ENCODE results near the gene TXNDC9.
"Not testable (repeated sequence)": the region's sequence is repeated elsewhere in the genome, so short reads cannot be mapped to it uniquely, and the experiment has no call there.

The TXNDC9 gene

DNA sequence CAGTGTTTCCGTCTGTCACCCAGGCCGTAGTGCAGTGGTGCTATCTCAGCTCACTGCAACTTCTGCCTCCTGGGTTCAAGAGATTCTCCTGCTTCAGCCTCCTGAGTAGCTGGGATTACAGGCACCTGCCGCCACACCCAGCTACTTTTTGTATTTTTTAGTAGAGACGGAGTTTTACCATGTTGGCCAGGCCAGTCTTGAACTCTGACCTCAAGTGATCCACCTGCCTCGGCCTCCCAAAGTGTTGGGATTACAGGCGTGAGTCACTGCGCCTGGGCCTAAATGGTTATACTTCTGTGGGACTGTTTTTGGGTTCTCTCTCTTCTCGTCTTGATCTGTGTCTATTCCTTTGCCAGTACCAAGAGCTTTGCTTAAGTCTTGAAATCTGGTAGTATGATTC lies 18.7 kb upstream of the TXNDC9 start:
- H3K4me3 ChIP-seq (ENCODE audit: low read depth in 1 of 5, low read length in 5 of 5); H3K36me3 ChIP-seq (ENCODE audit: control insufficient read depth in 5 of 5, insufficient read depth in 5 of 5, low read length in 5 of 5); H3K27me3 ChIP-seq (ENCODE audit: control insufficient read depth in 5 of 5, insufficient read depth in 4 of 5, low read length in 5 of 5); H3K9me3 ChIP-seq (ENCODE audit: control insufficient read depth in 5 of 5, low read length in 5 of 5); H3K4me1 ChIP-seq (ENCODE audit: control insufficient read depth in 5 of 5, insufficient read depth in 5 of 5, low read length in 5 of 5); H3K9ac ChIP-seq (ENCODE audit: low read length in 5 of 5); H3K27ac ChIP-seq (ENCODE audit: low read depth, low read length): not testable (repeated sequence)

DNA sequence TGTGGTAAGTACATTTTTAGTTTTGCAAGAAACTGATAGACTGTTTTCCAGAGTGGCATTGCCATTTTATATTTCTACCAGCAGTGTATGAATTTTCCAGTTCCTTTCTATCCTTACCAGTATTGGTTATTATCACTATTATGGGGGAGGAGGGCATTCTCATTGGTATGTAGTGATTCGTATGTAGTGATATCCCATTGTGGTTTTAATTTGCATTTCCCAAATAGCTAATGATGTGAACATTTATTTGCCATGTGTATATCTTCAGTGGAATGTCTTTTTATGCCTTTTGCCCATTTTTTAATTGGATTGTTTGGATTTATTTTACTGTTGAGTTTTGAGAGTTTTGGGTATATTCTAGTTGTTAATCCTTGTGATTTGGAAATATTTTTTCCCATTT lies 17.9 kb upstream of the TXNDC9 start:
- H3K9ac ChIP-seq (ENCODE audit: low read length in 5 of 5) = no peak overlapping the region
- H3K27ac ChIP-seq (ENCODE audit: low read depth, low read length) = no peak overlapping the region
- no peaks in the 10 kb centered on the region for H3K4me1 ChIP-seq (ENCODE audit: control insufficient read depth in 5 of 5, insufficient read depth in 5 of 5, low read length in 5 of 5)
- H3K27me3 ChIP-seq (ENCODE audit: control insufficient read depth in 5 of 5, insufficient read depth in 4 of 5, low read length in 5 of 5) = no peaks in the 10 kb centered on the region
- H3K4me3 ChIP-seq (ENCODE audit: low read depth in 1 of 5, low read length in 5 of 5) = no peak overlapping the region
- no peaks in the 10 kb centered on the region for H3K36me3 ChIP-seq (ENCODE audit: control insufficient read depth in 5 of 5, insufficient read depth in 5 of 5, low read length in 5 of 5)
- H3K9me3 ChIP-seq (ENCODE audit: control insufficient read depth in 5 of 5, low read length in 5 of 5) = no peaks in the 10 kb centered on the region

DNA sequence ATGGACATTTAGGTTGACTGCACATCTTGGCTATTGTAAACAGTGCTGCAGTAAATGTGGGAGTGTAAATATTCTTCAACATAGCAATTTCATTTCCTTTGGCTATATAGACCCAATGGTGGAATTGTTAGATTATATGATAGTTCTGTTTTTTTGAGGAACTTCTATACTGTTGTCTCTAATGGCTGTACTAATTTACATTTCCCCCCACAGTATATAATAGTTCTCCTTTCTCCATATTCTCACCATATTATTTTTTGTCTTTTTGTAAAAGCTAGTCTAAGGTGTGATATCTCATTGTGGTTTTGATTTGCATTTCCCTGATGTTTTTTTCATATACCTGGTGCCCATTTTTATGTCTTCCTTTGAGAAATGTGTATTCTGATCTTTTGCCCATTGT lies 14.1 kb upstream of the TXNDC9 start:
- Histone ChIP-seq H3K36me3 (ENCODE audit: control insufficient read depth in 5 of 5, insufficient read depth in 5 of 5, low read length in 5 of 5) (no peaks in the 10 kb centered on the region), H3K4me1 (ENCODE audit: control insufficient read depth in 5 of 5, insufficient read depth in 5 of 5, low read length in 5 of 5) (peaks cover 0 to 3% (median 0%) of the 10 kb centered on the region in 5 donors), H3K9ac (ENCODE audit: low read length in 5 of 5) (no peak overlapping the region), H3K27me3 (ENCODE audit: control insufficient read depth in 5 of 5, insufficient read depth in 4 of 5, low read length in 5 of 5) (no peaks in the 10 kb centered on the region), H3K4me3 (ENCODE audit: low read depth in 1 of 5, low read length in 5 of 5) (no peak overlapping the region), H3K27ac (ENCODE audit: low read depth, low read length) (no peak overlapping the region), H3K9me3 (ENCODE audit: control insufficient read depth in 5 of 5, low read length in 5 of 5) (no peaks in the 10 kb centered on the region)

DNA sequence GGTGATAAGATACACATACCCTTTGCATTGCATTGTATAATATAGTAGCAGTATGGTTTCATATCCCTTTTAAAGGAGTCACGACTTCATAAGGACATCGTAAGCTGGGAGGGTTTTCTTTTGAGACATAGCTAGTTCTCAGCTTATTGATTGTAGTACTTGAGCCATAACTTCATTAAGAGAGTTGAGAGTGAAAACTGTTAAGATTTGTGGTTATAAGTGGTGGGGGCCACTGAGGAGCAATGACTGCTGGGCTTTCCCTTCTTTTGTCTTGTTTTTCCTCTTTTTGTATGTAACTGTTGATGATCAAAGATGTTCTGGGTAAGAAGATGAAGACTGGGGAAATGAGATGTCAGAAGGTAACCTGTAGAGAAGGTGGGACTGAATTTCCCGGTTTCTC lies 12.0 kb upstream of the TXNDC9 start:
- Histone ChIP-seq H3K4me1 (ENCODE audit: control insufficient read depth in 5 of 5, insufficient read depth in 5 of 5, low read length in 5 of 5) (peaks cover 0 to 3% (median 0%) of the 10 kb centered on the region in 5 donors), H3K4me3 (ENCODE audit: low read depth in 1 of 5, low read length in 5 of 5) (no peak overlapping the region), H3K27ac (ENCODE audit: low read depth, low read length) (no peak overlapping the region), H3K27me3 (ENCODE audit: control insufficient read depth in 5 of 5, insufficient read depth in 4 of 5, low read length in 5 of 5) (no peaks in the 10 kb centered on the region), H3K36me3 (ENCODE audit: control insufficient read depth in 5 of 5, insufficient read depth in 5 of 5, low read length in 5 of 5) (no peaks in the 10 kb centered on the region), H3K9me3 (ENCODE audit: control insufficient read depth in 5 of 5, low read length in 5 of 5) (no peaks in the 10 kb centered on the region), H3K9ac (ENCODE audit: low read length in 5 of 5) (no peak overlapping the region)

GRCh38 chr2:99346218-99346617 lies 10.1 kb upstream of the TXNDC9 start:
- Histone ChIP-seq H3K4me3 (ENCODE audit: low read depth in 1 of 5, low read length in 5 of 5) (no peak overlapping the region), H3K9me3 (ENCODE audit: control insufficient read depth in 5 of 5, low read length in 5 of 5) (no peaks in the 10 kb centered on the region), H3K9ac (ENCODE audit: low read length in 5 of 5) (no peak overlapping the region), H3K4me1 (ENCODE audit: control insufficient read depth in 5 of 5, insufficient read depth in 5 of 5, low read length in 5 of 5) (peaks cover 0 to 3% (median 0%) of the 10 kb centered on the region in 5 donors), H3K27ac (ENCODE audit: low read depth, low read length) (no peak overlapping the region), H3K27me3 (ENCODE audit: control insufficient read depth in 5 of 5, insufficient read depth in 4 of 5, low read length in 5 of 5) (no peaks in the 10 kb centered on the region), H3K36me3 (ENCODE audit: control insufficient read depth in 5 of 5, insufficient read depth in 5 of 5, low read length in 5 of 5) (no peaks in the 10 kb centered on the region)

- H3K27ac ChIP-seq (ENCODE audit: low read depth, low read length); H3K36me3 ChIP-seq (ENCODE audit: control insufficient read depth in 5 of 5, insufficient read depth in 5 of 5, low read length in 5 of 5); H3K4me1 ChIP-seq (ENCODE audit: control insufficient read depth in 5 of 5, insufficient read depth in 5 of 5, low read length in 5 of 5); H3K9me3 ChIP-seq (ENCODE audit: control insufficient read depth in 5 of 5, low read length in 5 of 5); H3K9ac ChIP-seq (ENCODE audit: low read length in 5 of 5); H3K4me3 ChIP-seq (ENCODE audit: low read depth in 1 of 5, low read length in 5 of 5); H3K27me3 ChIP-seq (ENCODE audit: control insufficient read depth in 5 of 5, insufficient read depth in 4 of 5, low read length in 5 of 5): not testable (repeated sequence)
Measured at GRCh38 chr2:99345446-99345845, 9.3 kb upstream of the TXNDC9 start.

DNA sequence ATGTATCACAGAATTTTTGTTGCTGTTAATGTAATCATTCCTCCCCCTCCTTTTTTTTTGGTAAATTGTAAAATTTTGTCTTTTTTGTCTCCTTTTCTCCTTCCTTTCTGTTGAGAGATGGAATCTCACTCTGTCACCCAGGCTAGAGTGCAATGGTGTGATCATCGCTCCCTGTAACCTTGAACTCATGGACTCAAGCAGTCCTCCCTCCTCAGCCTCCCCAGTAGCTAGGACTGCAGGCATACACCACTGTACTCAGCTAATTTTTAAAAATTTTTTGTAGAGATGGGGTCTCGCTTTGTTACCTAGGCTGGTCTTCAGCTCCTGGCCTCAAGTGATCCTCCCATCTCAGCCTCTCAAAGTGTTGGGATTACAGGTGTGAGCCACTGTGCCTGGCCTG lies 6.4 kb upstream of the TXNDC9 start:
- peaks cover 6 to 14% (median 11%) of the 10 kb centered on the region in 5 donors for H3K4me1 ChIP-seq (ENCODE audit: control insufficient read depth in 5 of 5, insufficient read depth in 5 of 5, low read length in 5 of 5)
- H3K27ac ChIP-seq (ENCODE audit: low read depth, low read length) = no peak overlapping the region
- no peaks in the 10 kb centered on the region for H3K36me3 ChIP-seq (ENCODE audit: control insufficient read depth in 5 of 5, insufficient read depth in 5 of 5, low read length in 5 of 5)
- no peaks in the 10 kb centered on the region for H3K27me3 ChIP-seq (ENCODE audit: control insufficient read depth in 5 of 5, insufficient read depth in 4 of 5, low read length in 5 of 5)
- no peak overlapping the region for H3K9ac ChIP-seq (ENCODE audit: low read length in 5 of 5)
- H3K4me3 ChIP-seq (ENCODE audit: low read depth in 1 of 5, low read length in 5 of 5) = no peak overlapping the region
- H3K9me3 ChIP-seq (ENCODE audit: control insufficient read depth in 5 of 5, low read length in 5 of 5) = no peaks in the 10 kb centered on the region

DNA sequence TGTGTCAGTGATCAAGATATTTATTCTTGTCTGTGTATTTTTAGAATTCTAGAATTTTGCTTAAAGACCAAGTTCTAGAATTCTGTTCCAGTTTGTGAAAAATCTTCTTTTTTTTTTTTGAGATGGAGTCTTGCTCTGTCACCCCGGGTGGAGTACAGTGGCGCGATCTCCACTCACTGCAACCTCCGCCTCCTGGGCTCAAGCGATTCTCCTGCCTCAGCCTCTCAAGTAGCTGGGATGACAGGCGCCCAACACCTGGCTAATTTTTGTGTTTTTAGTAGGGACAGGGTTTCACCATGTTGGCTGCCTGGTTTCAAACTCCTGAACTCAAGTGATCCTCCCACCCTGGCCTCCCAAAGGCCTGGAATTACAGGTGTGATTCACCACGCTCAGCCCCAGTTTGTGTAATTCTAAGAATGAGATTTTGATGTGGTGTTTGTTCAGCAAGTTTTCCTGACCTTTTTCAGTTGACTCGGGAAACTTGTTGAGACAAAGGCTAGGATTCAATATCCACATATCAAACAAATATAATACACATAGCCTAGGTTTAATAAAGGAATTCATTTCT lies 4.6 kb upstream of the TXNDC9 start:
- no peak overlapping the region for H3K4me3 ChIP-seq (ENCODE audit: low read depth in 1 of 5, low read length in 5 of 5)
- H3K27me3 ChIP-seq (ENCODE audit: control insufficient read depth in 5 of 5, insufficient read depth in 4 of 5, low read length in 5 of 5) = no peaks in the 10 kb centered on the region
- H3K9me3 ChIP-seq (ENCODE audit: control insufficient read depth in 5 of 5, low read length in 5 of 5) = no peaks in the 10 kb centered on the region
- peaks cover 11 to 18% (median 17%) of the 10 kb centered on the region in 5 donors for H3K4me1 ChIP-seq (ENCODE audit: control insufficient read depth in 5 of 5, insufficient read depth in 5 of 5, low read length in 5 of 5)
- no peak overlapping the region for H3K27ac ChIP-seq (ENCODE audit: low read depth, low read length)
- H3K36me3 ChIP-seq (ENCODE audit: control insufficient read depth in 5 of 5, insufficient read depth in 5 of 5, low read length in 5 of 5) = no peaks in the 10 kb centered on the region
- H3K9ac ChIP-seq (ENCODE audit: low read length in 5 of 5) = no peak overlapping the region

GRCh38 chr2:99338029-99338585 lies 2.0 kb upstream of the TXNDC9 start:
- peak overlapping the region; percentile 84 to 97 (median 96) for H3K9ac ChIP-seq (ENCODE audit: low read length in 5 of 5)
- peak overlapping the region; percentile 99 for H3K27ac ChIP-seq (ENCODE audit: low read depth, low read length)
- peaks cover 0 to 1% (median 0%) of the 10 kb centered on the region in 5 donors for H3K36me3 ChIP-seq (ENCODE audit: control insufficient read depth in 5 of 5, insufficient read depth in 5 of 5, low read length in 5 of 5)
- H3K4me3 ChIP-seq (ENCODE audit: low read depth in 1 of 5, low read length in 5 of 5) = peak overlapping the region; percentile 86 to 100 (median 99)
- no peaks in the 10 kb centered on the region for H3K27me3 ChIP-seq (ENCODE audit: control insufficient read depth in 5 of 5, insufficient read depth in 4 of 5, low read length in 5 of 5)
- H3K9me3 ChIP-seq (ENCODE audit: control insufficient read depth in 5 of 5, low read length in 5 of 5) = no peaks in the 10 kb centered on the region
- H3K4me1 ChIP-seq (ENCODE audit: control insufficient read depth in 5 of 5, insufficient read depth in 5 of 5, low read length in 5 of 5) = peaks cover 13 to 32% (median 28%) of the 10 kb centered on the region in 5 donors

DNA sequence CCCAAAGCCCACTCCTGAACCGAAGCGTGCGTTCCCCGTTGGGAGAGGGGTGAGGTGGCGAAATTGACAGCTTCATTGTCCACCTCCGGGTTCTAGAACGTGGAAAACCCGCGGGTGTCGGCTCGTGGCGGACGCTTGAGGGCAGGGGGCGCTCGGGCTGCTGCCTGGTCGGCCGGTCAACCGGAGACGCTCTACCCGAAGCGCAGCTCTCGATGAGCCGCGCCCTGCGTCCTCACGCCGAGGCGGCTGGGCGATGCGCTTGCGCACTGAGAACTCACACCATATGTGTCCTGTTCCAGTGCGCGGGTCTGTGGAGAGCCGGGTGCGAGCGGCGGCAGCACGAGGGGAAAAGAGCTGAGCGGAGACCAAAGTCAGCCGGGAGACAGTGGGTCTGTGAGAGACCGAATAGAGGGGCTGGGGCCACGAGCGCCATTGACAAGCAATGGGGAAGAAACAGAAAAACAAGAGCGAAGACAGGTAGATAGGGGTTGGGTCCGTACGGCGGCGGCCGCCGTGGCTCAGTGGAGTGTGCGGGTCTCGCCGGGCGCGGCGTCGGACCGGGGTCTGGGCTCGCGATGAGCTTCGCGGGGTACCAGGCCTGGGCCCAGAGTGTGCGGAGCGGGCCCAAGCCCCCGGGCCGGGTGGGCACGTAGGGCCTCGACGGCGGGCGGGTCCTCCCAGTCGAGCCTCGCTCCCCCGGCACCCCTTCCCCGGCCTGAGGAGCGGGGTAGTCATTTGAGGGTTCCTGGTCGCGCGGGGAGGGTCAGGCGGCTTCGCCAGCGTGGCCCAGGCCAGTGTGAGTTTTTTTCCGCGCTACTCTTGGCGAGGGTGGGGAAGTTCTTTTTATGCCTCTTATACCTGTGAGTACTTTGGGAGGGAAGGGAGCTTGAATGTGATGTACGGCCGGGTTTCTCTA lies 1.2 kb upstream of the TXNDC9 start, which contains the start of gene EIF5B:
EIF5B (plus strand) TSS at position 277 of the 916 bp plus-strand sequence; CDS start at position 443, 166 bp downstream.
- Histone ChIP-seq H3K4me3 (ENCODE audit: low read depth in 1 of 5, low read length in 5 of 5) (peak within 1 kb of the TSS; percentile 96 to 100 (median 99)), H3K36me3 (ENCODE audit: control insufficient read depth in 5 of 5, insufficient read depth in 5 of 5, low read length in 5 of 5) (peaks cover 5 to 9% (median 6%) of the 10 kb centered on the region in 5 donors), H3K4me1 (ENCODE audit: control insufficient read depth in 5 of 5, insufficient read depth in 5 of 5, low read length in 5 of 5) (peaks cover 13 to 32% (median 28%) of the 10 kb centered on the region in 5 donors), H3K27me3 (ENCODE audit: control insufficient read depth in 5 of 5, insufficient read depth in 4 of 5, low read length in 5 of 5) (no peaks in the 10 kb centered on the region), H3K27ac (ENCODE audit: low read depth, low read length) (peak within 1 kb of the TSS; percentile 99), H3K9ac (ENCODE audit: low read length in 5 of 5) (peak within 1 kb of the TSS; percentile 93 to 97 (median 96)), H3K9me3 (ENCODE audit: control insufficient read depth in 5 of 5, low read length in 5 of 5) (no peaks in the 10 kb centered on the region)
